Hepatocyte (in vitro differentiated cells): Measurements from ENCODE around the gene ECHDC3.

Experiments
- CTCF ChIP-seq: fragments of 200-600 bp; sonication (generic); IDR thresholded peaks from 2 replicates; pipeline ENCODE4 v1.5.1; 2016; ENCODE audit warnings: antibody characterized with exemption, mild to moderate bottlenecking; ENCODE audit not compliant: poor library complexity
- EZH2 ChIP-seq: fragments of 200-600 bp; sonication (generic); IDR thresholded peaks from 2 replicates; pipeline ENCODE4 v1.6.1; 2016; ENCODE audit warnings: antibody characterized with exemption, mild to moderate bottlenecking, borderline replicate concordance
- EZH2phosphoT487 ChIP-seq: fragments of 200-600 bp; sonication (generic); IDR thresholded peaks from one replicate; pipeline ENCODE4 v1.6.1; 2018; ENCODE audit warnings: antibody characterized with exemption, mild to moderate bottlenecking, low read depth, moderate library complexity; ENCODE audit not compliant: unreplicated experiment, severe bottlenecking

DNA sequence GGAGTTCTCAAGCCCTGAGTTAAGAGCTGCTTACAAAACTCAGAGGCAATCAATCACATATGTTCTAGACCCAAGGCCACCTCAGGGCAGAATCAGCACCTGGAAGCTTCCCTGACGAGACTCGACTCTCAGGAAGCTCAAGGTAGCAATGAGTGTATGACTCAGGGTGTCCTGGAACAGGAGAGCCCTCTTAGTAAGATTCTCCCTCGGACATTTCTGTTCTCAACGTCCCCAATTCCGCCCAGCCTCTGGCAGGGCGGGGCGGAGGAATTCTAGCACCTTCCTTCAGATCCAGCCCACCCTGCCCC lies 41.3 kb downstream of the ECHDC3 start:
- TF ChIP-seq CTCF (no peak), EZH2 (no peak), EZH2phosphoT487 (no peak)
